OCI-LY1 (cell line): ENCODE data around the gene FBXO4.
"Not testable (repeated sequence)": the region's sequence is repeated elsewhere in the genome, so short reads cannot be mapped to it uniquely, and the experiment has no call there.

Source experiments
- H2AFZ ChIP-seq: fragments of 200-600 bp; sonication (generic), shearing (Covaris generic); 2 replicates; pipeline ENCODE4 v1.6.0; 2014; ENCODE audit warnings: antibody characterized with exemption, mild to moderate bottlenecking, low read length
- H3F3A ChIP-seq: fragments of 200-600 bp; sonication (generic), shearing (Covaris generic); 2 replicates; pipeline ENCODE4 v1.6.0; 2014; ENCODE audit warnings: mild to moderate bottlenecking, antibody characterized with exemption, low read length, moderate library complexity; ENCODE audit not compliant: insufficient read depth
- H3K27ac ChIP-seq: fragments of 200-600 bp; sonication (generic); 2 replicates; pipeline ENCODE4 v1.5.1; 2014; ENCODE audit warnings: low read length, mixed run types, mild to moderate bottlenecking, low read depth; ENCODE audit not compliant: poor library complexity, severe bottlenecking
- H3K27me3 ChIP-seq: fragments of 200-600 bp; sonication (generic); 2 replicates; pipeline ENCODE4 v1.6.0; 2014; ENCODE audit warnings: antibody characterized with exemption, mild to moderate bottlenecking, low read length, moderate library complexity; ENCODE audit not compliant: insufficient read depth
- H3K36me3 ChIP-seq: fragments of 200-600 bp; sonication (generic); 2 replicates; pipeline ENCODE4 v1.6.1; 2014; ENCODE audit warnings: mild to moderate bottlenecking, antibody characterized with exemption, low read length, moderate library complexity, mixed read lengths; ENCODE audit not compliant: insufficient read depth
- H3K4me1 ChIP-seq: fragments of 200-600 bp; sonication (generic); 2 replicates; pipeline ENCODE4 v1.5.1; 2014; ENCODE audit warnings: mild to moderate bottlenecking, low read length, moderate library complexity; ENCODE audit not compliant: insufficient read depth, severe bottlenecking
- H3K4me2 ChIP-seq: fragments of 200-600 bp; sonication (generic), shearing (Covaris generic); 2 replicates; pipeline ENCODE4 v1.6.1; 2014; ENCODE audit warnings: low read length
- H3K4me3 ChIP-seq: fragments of 200-600 bp; sonication (generic); 2 replicates; pipeline ENCODE4 v1.5.1; 2014; ENCODE audit warnings: low read length, low read depth, mild to moderate bottlenecking, mixed read lengths; ENCODE audit not compliant: poor library complexity, severe bottlenecking
- H3K79me2 ChIP-seq: fragments of 200-600 bp; shearing (Covaris generic); 2 replicates; pipeline ENCODE4 v1.6.1; 2016; ENCODE audit warnings: mixed run types, low read length, mixed read lengths; ENCODE audit not compliant: insufficient read depth
- H3K9ac ChIP-seq: fragments of 200-600 bp; sonication (generic), shearing (Covaris generic); 2 replicates; pipeline ENCODE4 v1.6.1; 2014; ENCODE audit warnings: mild to moderate bottlenecking, low read length, mixed read lengths
- H3K9me2 ChIP-seq: fragments of 200-600 bp; sonication (generic), shearing (Covaris generic); 2 replicates; pipeline ENCODE4 v1.6.1; 2014; ENCODE audit warnings: low read depth, mild to moderate bottlenecking, low read length, mixed read lengths
- H3K9me3 ChIP-seq: fragments of 200-600 bp; shearing (Covaris generic); 2 replicates; pipeline ENCODE4 v1.6.1; 2014; ENCODE audit warnings: low read length, mixed read lengths
- H4K20me1 ChIP-seq: fragments of 200-600 bp; sonication (generic), shearing (Covaris generic); 2 replicates; pipeline ENCODE4 v1.6.0; 2016; ENCODE audit warnings: mild to moderate bottlenecking, low read length; ENCODE audit not compliant: insufficient read depth
- EZH2 ChIP-seq: fragments of 200-600 bp; sonication (generic), shearing (Covaris generic); IDR thresholded peaks from 2 replicates; pipeline ENCODE4 v1.8.0; 2017; ENCODE audit warnings: borderline replicate concordance, mixed run types, mild to moderate bottlenecking, antibody characterized with exemption, low read length, moderate library complexity, mixed read lengths
- TF ChIP-seq, protein P1 (sequence below): fragments of 200-600 bp; sonication (generic), shearing (Covaris generic); IDR thresholded peaks from 2 replicates; pipeline ENCODE4 v1.5.1; 2017; ENCODE audit warnings: mild to moderate bottlenecking, antibody characterized with exemption, low read length, moderate library complexity, mixed read lengths

Gene FBXO4

DNA sequence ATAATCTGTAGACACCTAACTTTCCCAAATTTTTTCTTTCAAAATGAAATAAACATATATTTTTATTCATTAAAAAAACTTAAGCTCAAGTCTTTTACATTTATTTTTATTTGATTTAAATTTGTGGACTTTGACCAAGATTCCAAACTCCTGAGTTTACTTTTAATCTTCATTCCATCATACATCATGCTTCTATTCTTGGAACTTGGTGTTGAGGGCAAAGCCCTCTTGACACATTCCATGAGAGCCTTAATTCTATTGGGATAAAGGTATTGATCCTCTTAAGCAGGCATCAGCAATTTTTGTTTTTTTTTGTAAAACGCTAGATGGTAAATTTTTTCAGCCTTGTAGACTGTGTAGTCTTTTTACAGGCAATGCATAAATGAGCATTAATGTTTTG, 53.6 kb downstream of the FBXO4 start:
- Histone ChIP-seq H3K27ac (no peak overlapping the region), H3F3A (no peaks in the 10 kb centered on the region), H3K36me3 (no peaks in the 10 kb centered on the region), H3K9me2 (no peaks in the 10 kb centered on the region), H3K4me1 (no peaks in the 10 kb centered on the region), H3K9me3 (no peaks in the 10 kb centered on the region), H3K27me3 (no peaks in the 10 kb centered on the region), H3K79me2 (no peaks in the 10 kb centered on the region), H3K4me3 (no peak overlapping the region), H3K9ac (no peak overlapping the region), H3K4me2 (no peak overlapping the region), H4K20me1 (no peaks in the 10 kb centered on the region), H2AFZ (no peak overlapping the region)
- TF ChIP-seq, protein P1, sequence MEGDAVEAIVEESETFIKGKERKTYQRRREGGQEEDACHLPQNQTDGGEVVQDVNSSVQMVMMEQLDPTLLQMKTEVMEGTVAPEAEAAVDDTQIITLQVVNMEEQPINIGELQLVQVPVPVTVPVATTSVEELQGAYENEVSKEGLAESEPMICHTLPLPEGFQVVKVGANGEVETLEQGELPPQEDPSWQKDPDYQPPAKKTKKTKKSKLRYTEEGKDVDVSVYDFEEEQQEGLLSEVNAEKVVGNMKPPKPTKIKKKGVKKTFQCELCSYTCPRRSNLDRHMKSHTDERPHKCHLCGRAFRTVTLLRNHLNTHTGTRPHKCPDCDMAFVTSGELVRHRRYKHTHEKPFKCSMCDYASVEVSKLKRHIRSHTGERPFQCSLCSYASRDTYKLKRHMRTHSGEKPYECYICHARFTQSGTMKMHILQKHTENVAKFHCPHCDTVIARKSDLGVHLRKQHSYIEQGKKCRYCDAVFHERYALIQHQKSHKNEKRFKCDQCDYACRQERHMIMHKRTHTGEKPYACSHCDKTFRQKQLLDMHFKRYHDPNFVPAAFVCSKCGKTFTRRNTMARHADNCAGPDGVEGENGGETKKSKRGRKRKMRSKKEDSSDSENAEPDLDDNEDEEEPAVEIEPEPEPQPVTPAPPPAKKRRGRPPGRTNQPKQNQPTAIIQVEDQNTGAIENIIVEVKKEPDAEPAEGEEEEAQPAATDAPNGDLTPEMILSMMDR = no peak
- no peak for TF ChIP-seq EZH2

DNA sequence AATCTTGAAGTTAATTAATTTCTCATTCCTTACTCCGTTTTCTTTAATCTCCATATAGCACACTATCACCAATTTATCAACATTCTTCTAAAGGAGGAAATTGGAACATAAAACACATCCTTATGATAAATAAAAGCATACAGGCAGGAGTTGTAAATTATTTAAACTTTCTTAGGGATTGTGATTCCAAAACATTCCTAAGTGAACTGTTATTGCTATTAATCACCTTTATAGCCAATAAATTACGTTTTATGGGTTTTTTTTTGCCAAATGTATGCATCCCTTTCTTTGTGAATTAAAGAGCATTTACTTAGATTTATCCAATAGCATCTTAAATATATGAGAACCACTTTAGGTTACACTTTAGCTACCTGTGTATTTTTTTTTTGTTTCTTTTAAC, 55.3 kb downstream of the FBXO4 start:
- H3K9ac ChIP-seq = no peak overlapping the region
- H2AFZ ChIP-seq = no peak overlapping the region
- H3K4me1 ChIP-seq = no peaks in the 10 kb centered on the region
- H3K4me2 ChIP-seq = no peak overlapping the region
- no peaks in the 10 kb centered on the region for H3K36me3 ChIP-seq
- TF ChIP-seq, protein P1 = no peak
- TF ChIP-seq EZH2 = no peak
- H3K27me3 ChIP-seq = no peaks in the 10 kb centered on the region
- no peaks in the 10 kb centered on the region for H3K79me2 ChIP-seq
- H3K9me3 ChIP-seq = no peaks in the 10 kb centered on the region
- H3F3A ChIP-seq = no peaks in the 10 kb centered on the region
- H3K9me2 ChIP-seq = no peaks in the 10 kb centered on the region
- H3K27ac ChIP-seq = no peak overlapping the region
- no peak overlapping the region for H3K4me3 ChIP-seq
- H4K20me1 ChIP-seq = no peaks in the 10 kb centered on the region

DNA sequence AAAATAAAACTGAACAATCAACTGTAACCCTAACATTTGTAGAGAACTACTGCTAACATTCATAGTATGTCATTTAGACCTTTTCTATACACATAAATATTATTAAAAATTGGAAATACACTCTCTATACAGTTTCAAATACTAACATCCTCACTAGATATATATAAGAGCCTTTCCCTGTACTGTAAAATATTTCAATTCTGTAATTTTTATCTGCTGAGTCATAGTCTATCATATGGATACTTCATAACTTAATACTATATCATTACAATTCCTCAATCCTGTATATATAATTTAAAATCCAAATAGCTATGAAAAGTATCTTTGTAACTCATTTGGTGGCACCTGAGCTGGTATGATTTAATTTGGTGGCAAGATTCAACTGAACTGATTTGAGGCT, 55.8 kb downstream of the FBXO4 start:
- H3K27ac ChIP-seq = no peak overlapping the region
- no peaks in the 10 kb centered on the region for H3K9me2 ChIP-seq
- H3K4me2 ChIP-seq = no peak overlapping the region
- H3K27me3 ChIP-seq = no peaks in the 10 kb centered on the region
- no peaks in the 10 kb centered on the region for H3F3A ChIP-seq
- no peaks in the 10 kb centered on the region for H3K4me1 ChIP-seq
- H3K9me3 ChIP-seq = no peaks in the 10 kb centered on the region
- H3K36me3 ChIP-seq = no peaks in the 10 kb centered on the region
- H3K79me2 ChIP-seq = no peaks in the 10 kb centered on the region
- no peaks in the 10 kb centered on the region for H4K20me1 ChIP-seq
- no peak overlapping the region for H2AFZ ChIP-seq
- no peak overlapping the region for H3K4me3 ChIP-seq
- TF ChIP-seq EZH2 = no peak
- TF ChIP-seq, protein P1 = no peak
- no peak overlapping the region for H3K9ac ChIP-seq

DNA sequence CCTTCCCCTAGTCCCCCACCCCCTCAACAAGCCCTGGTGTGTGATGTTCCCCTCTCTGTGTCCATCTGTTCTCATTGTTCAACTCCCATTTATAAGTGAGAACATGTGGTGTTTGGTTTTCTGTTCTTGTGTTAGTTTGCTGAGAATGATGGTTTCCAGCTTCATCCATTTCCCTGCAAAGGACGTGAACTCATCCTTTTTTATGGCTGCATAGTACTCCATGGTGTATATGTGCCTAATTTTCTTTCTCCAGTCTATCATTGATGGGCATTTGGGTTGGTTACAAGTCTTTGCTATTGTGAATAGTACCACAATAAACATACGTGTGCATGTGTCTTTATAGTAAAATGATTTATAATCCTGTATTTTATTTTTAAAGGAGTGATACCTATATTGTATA, 57.8 kb downstream of the FBXO4 start:
- not testable (repeated sequence) for H4K20me1 ChIP-seq, H3F3A ChIP-seq, H3K9ac ChIP-seq, H3K9me2 ChIP-seq, H3K79me2 ChIP-seq, H3K4me2 ChIP-seq, H3K36me3 ChIP-seq, H3K27ac ChIP-seq, H3K4me3 ChIP-seq, H2AFZ ChIP-seq, H3K4me1 ChIP-seq, H3K9me3 ChIP-seq, H3K27me3 ChIP-seq
